A673 (cell line): ENCODE measurements around the gene VAV2. TPM values are rescaled to one million over a fixed set of nuclear protein-coding genes. Genes with fewer than 3 reads are reported as not detected.

ENCODE experiments used
- BruUV-seq: library from RNA; stranded (reverse); fragments of 400-500 nt; replicated peaks from 2 replicates; lab custom pipeline; 2021; lab: Mats Ljungman, UMichigan
- CTCF ChIA-PET: fragments of 300-600 bp; sonication (Branson Sonifier 250); formaldehyde crosslinking; loops from one replicate; lab custom pipeline; 2022; ENCODE audit warnings: antibody characterized with exemption; lab: Charles Lee
- POLR2A ChIA-PET: fragments of 300-600 bp; sonication (Branson Sonifier 250); formaldehyde crosslinking; loops from one replicate; lab custom pipeline; 2022; ENCODE audit warnings: antibody characterized with exemption; ENCODE audit not compliant: low non-redundant PET; lab: Charles Lee
- DNase-seq: peaks from one replicate; pipeline ENCODE4 v3.0.0-alpha.2; 2015; ENCODE audit warnings: low spot score
- H3K27ac ChIP-seq: fragments of 200-600 bp; sonication (generic); 2 replicates; pipeline ENCODE4 v1.5.1; 2016; ENCODE audit warnings: mixed run types, low read depth, mild to moderate bottlenecking, mixed read lengths, antibody characterized with exemption, low read length; ENCODE audit not compliant: poor library complexity, severe bottlenecking
- H3K27me3 ChIP-seq: fragments of 200-600 bp; sonication (generic); replicated peaks from 2 replicates; pipeline ENCODE4 v1.6.1; 2017; ENCODE audit warnings: mixed run types, low read depth, mild to moderate bottlenecking, mixed read lengths, antibody characterized with exemption, low read length; ENCODE audit not compliant: insufficient read depth, poor library complexity
- H3K36me3 ChIP-seq: fragments of 200-600 bp; sonication (generic); 2 replicates; pipeline ENCODE4 v1.6.1; 2016; ENCODE audit warnings: mixed run types, mild to moderate bottlenecking, mixed read lengths, antibody characterized with exemption, low read length; ENCODE audit not compliant: insufficient read depth, poor library complexity, severe bottlenecking
- H3K4me1 ChIP-seq: fragments of 200-600 bp; sonication (generic); 2 replicates; pipeline ENCODE4 v1.6.1; 2017; ENCODE audit warnings: mixed run types, mild to moderate bottlenecking, mixed read lengths, antibody characterized with exemption, low read length; ENCODE audit not compliant: insufficient read depth, poor library complexity, severe bottlenecking
- H3K4me3 ChIP-seq: fragments of 200-600 bp; sonication (generic); 2 replicates; pipeline ENCODE4 v1.5.1; 2016; ENCODE audit warnings: low read depth, mixed run types, mild to moderate bottlenecking, mixed read lengths, low read length; ENCODE audit not compliant: poor library complexity, severe bottlenecking
- H3K9me3 ChIP-seq: fragments of 200-600 bp; sonication (generic); 2 replicates; pipeline ENCODE4 v1.6.1; 2016; ENCODE audit warnings: mixed run types, low read depth, mild to moderate bottlenecking, mixed read lengths, antibody characterized with exemption, low read length; ENCODE audit not compliant: poor library complexity, severe bottlenecking
- EZH2 ChIP-seq: fragments of 200-600 bp; sonication (generic); IDR thresholded peaks from 2 replicates; pipeline ENCODE4 v1.6.1; 2017; ENCODE audit warnings: borderline replicate concordance, low read depth, mild to moderate bottlenecking, mixed read lengths, antibody characterized with exemption, low read length; ENCODE audit not compliant: poor library complexity, severe bottlenecking
- intact Hi-C: fragments of 100-400 bp; cut with micrococcal nuclease; formaldehyde crosslinking; loops from one replicate; pipeline ENCODE4 v1.10.0; 2022; ENCODE audit not compliant: unreplicated experiment
- total RNA-seq: library from RNA; stranded (reverse); gene quantifications from 2 replicates; pipeline ENCODE4 v1.2.3, GENCODE V29; 2021
- TF ChIP-seq, protein P1 (sequence below): fragments of 300-800, 200-600 bp; sonication (generic); conservative IDR thresholded peaks from 2 replicates; pipeline ENCODE4 v1.5.1; 2017; ENCODE audit warnings: low read depth, mild to moderate bottlenecking, antibody characterized with exemption, low read length, moderate library complexity, mixed read lengths

Gene VAV2
- total RNA-seq, 1 experiment from 2014 or later, result 16.4 TPM

DNA sequence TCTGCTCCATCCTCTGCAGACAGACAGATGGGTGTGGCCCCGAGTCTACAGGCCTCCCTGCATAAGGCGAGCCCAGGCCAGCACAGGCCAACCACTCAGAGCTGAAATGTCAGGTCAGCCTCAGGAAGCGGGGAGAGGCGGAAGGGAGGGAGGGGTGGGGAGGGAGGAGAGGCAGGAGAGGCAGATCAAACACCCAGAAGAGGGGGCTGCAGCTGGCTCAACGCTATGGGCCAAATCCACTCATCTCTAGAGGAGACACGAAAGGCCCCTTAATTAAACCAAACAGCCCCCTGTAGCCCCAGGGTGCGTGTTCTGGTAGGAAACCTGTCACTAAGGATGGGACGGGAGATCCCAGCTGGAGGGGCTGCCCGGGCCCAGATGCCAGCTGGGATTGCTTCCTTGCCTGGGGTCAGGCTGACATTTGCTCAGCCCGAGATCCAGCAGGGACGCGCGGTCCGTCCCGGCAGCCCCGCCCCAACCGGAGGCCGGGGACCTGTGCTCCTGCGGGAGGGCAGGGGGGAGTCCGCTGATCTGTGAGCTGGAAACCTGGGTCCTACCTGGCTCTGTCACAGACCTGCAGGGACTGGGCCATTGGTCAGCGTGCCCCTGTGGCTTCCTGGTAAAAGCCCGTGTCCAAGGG, 156.7 kb downstream of the VAV2 start:
- H3K27ac ChIP-seq, result no peak overlapping the region
- DNase-seq, result no peak
- TF ChIP-seq EZH2, result no peak
- TF ChIP-seq, protein P1, sequence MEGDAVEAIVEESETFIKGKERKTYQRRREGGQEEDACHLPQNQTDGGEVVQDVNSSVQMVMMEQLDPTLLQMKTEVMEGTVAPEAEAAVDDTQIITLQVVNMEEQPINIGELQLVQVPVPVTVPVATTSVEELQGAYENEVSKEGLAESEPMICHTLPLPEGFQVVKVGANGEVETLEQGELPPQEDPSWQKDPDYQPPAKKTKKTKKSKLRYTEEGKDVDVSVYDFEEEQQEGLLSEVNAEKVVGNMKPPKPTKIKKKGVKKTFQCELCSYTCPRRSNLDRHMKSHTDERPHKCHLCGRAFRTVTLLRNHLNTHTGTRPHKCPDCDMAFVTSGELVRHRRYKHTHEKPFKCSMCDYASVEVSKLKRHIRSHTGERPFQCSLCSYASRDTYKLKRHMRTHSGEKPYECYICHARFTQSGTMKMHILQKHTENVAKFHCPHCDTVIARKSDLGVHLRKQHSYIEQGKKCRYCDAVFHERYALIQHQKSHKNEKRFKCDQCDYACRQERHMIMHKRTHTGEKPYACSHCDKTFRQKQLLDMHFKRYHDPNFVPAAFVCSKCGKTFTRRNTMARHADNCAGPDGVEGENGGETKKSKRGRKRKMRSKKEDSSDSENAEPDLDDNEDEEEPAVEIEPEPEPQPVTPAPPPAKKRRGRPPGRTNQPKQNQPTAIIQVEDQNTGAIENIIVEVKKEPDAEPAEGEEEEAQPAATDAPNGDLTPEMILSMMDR, result no peak
- H3K27me3 ChIP-seq, result no peaks in the 10 kb centered on the region
- peaks cover 17% of the 10 kb centered on the region for H3K4me1 ChIP-seq
- no peak overlapping the region for H3K4me3 ChIP-seq
- POLR2A ChIA-PET, result no interaction called here
- H3K36me3 ChIP-seq, result no peaks in the 10 kb centered on the region
- H3K9me3 ChIP-seq, result no peaks in the 10 kb centered on the region
- intact Hi-C loops, result no loop called here
- CTCF ChIA-PET, result interaction anchor here (0.6 kb wide), 1 partner anchor 37 kb away, joined by 5 read pairs; no protein-coding TSS in a partner anchor
- no TSS peak for BruUV-seq

DNA sequence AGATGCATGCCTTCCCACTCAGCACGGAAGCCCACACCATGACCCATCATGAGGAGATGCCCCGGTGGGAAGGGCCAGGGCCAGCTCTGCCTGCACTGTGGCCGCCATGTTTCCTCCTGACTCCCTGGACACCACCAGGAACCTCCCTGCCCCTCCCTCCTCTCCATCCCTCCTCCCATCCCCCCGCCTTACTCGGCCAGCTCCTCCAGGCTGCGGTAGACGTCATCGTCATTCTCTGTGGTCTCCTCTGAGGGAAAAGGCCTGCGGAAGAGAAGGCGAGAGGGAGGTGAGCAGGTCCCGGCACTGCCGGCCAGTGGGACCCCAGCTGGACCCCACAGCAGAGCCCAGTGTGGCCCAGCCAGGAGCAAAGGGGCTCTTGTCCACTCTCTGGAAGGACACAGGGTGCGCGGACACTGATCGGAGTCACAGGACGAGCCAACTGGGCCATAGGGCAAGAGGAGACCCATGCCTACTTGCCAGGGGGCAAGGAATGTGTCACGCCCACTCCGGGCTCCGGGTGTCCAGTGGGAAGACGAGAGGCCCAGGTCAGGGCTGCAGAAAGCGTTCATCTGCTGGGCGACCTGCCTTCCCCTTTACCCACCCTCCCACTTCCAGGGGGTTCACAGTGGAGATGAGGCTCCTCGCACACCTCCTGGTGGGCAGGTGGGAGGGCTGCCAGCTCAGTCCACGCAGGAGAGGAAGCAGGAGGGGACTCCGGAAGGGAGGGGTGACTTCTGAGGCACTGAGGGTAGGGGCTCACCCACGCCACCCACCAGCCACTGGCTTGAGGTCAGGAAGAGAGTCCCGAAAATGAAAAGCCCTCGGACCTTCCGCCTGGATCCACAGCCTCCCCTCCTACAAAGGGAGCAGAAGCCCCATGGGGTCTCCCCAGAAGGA, 157.8 kb downstream of the VAV2 start:
- Histone ChIP-seq H3K9me3 (no peaks in the 10 kb centered on the region), H3K4me3 (no peak overlapping the region), H3K27me3 (no peaks in the 10 kb centered on the region), H3K36me3 (no peaks in the 10 kb centered on the region), H3K27ac (no peak overlapping the region), H3K4me1 (peaks cover 22% of the 10 kb centered on the region)
- TF ChIP-seq, protein P1, result no peak
- TF ChIP-seq EZH2, result no peak
- no peak for DNase-seq
- no TSS peak for BruUV-seq
- CTCF ChIA-PET, result interaction anchor here (0.6 kb wide), 1 partner anchor 36 kb away, joined by 5 read pairs; no protein-coding TSS in a partner anchor
- POLR2A ChIA-PET, result no interaction called here
- intact Hi-C loops, result no loop called here

DNA sequence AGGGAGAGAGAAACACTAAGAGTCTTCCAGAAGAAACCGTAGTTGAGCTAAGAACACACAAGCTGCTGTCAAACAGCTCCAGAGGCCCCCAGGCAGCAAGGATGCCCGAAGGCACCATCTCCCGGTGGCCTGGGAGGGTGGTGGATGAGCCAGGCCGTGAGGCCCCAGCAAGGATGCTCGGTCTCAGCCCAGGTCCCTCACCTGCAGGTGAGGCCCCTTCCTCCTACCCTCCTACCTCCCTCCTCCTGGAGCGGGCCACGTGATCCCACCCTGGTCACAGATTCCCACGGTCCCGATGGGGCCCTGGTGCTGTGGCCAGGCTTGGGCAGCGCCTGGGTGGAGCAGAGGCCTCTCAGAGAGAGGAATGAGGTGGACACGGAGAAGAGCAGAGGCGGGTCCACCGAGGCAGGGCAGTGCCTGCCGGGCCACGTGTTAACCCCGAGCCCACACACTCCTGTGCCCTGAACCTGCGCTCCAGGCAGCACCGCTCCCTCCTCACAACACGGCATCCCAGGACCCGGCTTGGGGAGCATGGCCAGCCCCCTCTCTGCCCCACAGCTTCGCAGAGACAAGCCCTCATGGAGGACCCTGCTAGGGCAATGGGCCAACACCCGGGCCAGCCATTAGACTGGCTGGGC, 158.6 kb downstream of the VAV2 start:
- no TSS peak for BruUV-seq
- H3K4me3 ChIP-seq, result no peak overlapping the region
- TF ChIP-seq, protein P1, result no peak
- TF ChIP-seq EZH2, result no peak
- ChIA-PET CTCF (no interaction called here), POLR2A (no interaction called here)
- no peak overlapping the region for H3K27ac ChIP-seq
- H3K27me3 ChIP-seq, result no peaks in the 10 kb centered on the region
- H3K9me3 ChIP-seq, result no peaks in the 10 kb centered on the region
- no peak for DNase-seq
- no peaks in the 10 kb centered on the region for H3K36me3 ChIP-seq
- intact Hi-C loops, result no loop called here
- H3K4me1 ChIP-seq, result peaks cover 23% of the 10 kb centered on the region
